Activated T-cell treated with anti-CD3 and anti-CD28 coated beads, Interleukin-2, amount 50 U/mL, for 48 hours (primary cell): ENCODE measurements around the gene FRS2.
"Not testable (repeated sequence)": the region's sequence is repeated elsewhere in the genome, so short reads cannot be mapped to it uniquely, and the experiment has no call there.

Source experiments
- DNase-seq, 2 experiments: peaks; one replicate each; pipeline ENCODE4 v3.0.0-alpha.2; 2020

Gene FRS2

DNA sequence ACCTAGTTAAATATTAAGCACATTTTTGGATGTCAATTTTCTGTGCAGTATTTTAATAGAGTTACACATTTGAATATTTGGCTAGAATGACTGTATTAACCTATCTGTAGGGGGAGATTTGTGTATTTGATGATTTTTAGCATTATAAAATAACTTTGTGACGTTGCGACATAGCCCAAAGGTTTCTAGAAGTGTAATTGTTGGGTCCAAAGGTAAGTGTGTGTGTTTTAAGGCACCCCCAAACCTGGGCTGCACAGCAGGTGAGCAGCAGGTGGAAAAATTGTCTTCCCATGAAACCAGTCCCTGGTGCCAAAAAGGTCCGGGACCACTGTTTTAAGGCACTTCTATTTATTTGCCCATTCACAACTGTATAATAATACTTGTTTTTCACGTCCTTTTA lies 118.3 kb downstream of the FRS2 start:
- DNase-seq, result no peak

DNA sequence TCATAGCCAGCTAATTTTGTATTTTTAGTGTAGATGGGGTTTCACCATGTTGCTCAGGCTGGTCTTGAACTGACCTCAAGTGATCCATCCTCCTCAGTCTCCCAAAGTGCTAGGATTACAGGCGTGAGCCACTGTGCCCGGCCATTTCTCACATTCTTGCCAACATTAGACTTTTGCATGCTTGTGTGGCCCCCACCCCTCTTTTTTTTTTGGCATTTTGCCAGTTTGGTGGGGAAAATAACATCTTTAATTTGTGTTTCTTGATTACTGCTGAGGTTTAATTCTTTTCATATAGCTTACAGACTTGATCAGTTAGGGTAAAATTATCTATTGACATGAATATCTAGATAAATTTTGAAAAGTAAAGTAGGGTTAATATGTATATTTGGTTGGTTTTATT lies 118.9 kb downstream of the FRS2 start:
- no peak for DNase-seq

DNA sequence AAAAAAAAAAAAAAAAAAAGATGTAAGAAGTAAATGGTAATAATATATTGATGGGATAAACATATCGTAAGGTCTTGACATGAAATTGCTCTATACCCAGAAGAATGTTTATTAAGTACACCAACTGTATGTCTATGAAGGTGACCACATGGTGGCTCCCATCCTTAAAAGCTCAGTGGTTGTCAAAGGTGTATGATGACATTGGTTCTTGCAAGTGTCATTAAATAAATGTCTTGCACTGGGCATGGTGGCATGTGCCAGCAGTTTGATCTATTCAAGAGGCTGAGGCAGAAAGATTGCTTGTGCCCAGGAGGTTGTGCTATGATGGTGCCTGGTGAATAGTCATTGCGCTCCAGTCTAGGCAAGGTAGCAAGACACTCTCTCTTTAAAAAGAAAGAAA lies 125.5 kb downstream of the FRS2 start:
- DNase-seq, result no peak

DNA sequence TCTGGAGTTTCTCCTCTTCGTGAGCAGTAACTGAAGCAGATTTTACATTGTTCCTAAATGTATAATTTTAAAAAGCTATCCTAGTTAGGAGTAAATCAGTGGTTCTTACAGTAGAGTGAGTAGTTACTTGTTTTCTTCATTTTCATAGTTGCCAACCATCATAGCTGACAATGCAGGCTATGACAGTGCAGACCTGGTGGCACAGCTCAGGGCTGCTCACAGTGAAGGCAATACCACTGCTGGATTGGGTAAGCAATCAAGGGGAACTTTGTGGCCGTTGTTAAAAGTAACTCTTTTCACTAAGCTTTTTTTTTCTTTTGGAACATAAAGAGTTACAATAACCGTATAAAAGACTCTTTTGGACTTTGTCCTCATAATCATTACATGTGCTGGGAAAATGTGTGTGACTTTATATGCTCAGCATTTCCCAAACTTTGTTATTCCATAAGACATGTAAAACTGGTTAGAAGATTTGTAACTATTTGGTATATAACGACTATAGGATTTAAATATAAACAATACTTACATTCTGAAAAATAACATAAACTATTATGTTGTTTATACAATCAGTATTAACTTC lies 128.1 kb downstream of the FRS2 start:
- no peak for DNase-seq

DNA sequence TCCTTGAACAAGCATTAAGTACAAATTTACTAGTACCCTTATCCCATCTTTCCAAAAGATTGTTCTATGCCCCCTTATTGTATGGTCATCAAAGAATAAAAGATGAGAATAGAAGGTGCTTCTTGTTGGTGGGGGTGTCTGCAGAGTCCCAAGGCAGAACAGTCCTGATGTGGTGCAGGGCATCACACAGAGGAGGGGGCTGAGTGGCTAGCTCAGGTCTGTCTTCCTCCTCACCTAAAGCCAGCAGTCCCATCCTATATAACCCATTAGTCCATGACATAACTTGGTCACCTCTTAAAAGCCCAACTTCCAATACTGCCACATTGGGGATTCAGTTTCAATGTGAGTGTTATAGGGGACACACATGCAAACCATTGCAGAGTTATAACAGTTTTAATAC lies 130.6 kb downstream of the FRS2 start:
- no peak for DNase-seq

DNA sequence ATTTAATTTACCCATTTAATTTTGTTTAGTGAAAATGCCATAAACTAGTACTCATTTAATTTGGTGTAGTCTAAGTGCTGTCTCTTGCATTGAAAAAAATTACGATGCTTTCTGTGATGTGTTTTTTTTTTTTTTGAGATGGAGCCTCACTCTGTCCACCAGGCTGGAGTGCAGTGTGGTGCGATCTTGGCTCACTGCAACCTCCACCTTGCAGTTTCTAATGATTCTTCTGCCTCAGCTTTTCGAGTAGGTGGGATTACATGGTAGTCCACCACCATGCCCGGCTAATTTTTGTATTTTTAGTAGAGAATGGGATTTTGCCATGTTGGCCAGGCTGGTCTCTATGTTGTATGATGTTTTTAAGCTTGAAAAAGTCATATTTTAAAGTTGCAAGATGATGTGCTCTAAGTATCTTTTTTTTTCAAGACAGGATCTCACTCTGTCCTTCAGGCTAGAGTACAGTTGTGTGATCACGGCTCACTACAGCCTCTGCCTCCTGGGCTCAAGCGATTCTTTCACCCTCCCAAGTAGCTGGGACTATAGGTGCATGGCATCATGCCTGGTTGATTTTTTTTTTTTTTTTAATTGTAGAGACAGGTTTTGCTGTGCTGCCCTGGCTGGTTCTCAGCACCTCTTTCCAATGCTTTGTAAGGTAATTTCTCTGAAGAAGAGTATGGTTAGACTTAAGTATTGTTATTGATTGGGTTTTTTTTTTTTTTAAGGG lies 131.9 kb downstream of the FRS2 start:
- no peak for DNase-seq

DNA sequence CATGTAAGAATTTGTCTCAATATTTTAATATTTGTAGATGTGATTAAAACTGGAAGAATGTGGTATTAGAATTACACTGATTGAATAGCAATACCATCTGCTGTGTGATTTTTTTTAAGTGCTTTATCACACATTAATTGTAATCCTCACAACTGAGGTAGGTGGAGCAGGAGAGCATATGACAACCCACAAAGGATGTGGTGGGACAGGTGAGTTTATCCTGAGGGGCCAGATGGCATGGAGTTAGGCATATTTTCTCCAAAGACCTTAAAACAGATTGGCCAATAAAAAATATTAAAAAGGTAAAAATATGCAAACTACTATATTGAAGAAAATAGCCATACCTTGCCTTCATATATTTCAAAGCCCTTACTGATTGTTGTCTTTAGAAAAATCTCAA lies 132.8 kb downstream of the FRS2 start:
- DNase-seq, result no peak

DNA sequence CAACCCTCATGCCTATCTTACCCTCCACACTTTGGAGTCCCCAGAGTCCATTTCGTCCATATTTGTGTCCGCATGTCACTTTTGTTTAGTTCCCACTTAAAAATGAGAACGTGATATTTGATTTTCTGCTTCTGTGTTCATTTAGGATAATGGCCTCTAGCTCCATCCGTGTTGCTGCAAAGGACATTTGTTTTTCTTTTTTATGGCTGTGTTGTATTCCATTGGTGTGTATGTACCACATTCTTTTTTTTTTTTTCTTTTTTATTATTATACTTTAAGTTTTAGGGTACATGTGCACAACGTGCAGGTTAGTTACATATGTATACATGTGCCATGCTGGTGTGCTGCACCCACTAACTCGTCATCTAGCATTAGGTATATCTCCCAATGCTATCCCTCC lies 133.4 kb downstream of the FRS2 start:
- not testable (repeated sequence) for DNase-seq

DNA sequence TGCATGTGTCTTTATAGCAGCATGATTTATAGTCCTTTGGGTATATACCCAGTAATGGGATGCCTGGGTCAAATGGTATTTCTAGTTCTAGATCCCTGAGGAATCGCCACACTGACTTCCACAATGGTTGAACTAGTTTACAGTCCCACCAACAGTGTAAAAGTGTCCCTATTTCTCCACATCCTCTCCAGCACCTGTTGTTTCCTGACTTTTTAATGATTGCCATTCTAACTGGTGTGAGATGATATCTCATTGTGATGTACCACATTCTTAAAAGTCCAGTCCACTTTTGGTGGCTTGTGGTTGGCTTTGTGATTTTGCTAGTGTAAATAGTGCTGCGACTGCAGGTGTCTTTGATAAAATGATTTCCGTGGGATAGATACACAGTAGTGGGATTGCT lies 134.1 kb downstream of the FRS2 start:
- not testable (repeated sequence) for DNase-seq

DNA sequence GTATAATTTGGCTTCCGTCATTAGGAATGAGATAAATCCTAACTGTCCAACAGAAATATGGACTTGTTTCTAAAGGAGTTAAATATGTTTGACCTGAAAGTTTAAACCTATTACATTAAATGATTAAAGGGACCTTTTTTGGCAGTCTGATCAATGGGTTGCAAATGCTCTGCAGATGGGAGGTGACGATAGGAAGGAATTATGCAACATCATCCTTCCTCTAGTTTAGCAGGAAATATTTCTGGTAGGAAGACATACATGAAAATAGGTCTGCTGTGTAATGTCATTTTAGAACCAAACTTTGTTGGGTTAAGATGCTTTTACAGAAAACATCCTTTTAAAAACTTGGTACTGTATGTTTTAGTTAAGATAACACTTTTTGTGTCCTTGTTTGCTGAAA lies 137.9 kb downstream of the FRS2 start:
- DNase-seq, result no peak

DNA sequence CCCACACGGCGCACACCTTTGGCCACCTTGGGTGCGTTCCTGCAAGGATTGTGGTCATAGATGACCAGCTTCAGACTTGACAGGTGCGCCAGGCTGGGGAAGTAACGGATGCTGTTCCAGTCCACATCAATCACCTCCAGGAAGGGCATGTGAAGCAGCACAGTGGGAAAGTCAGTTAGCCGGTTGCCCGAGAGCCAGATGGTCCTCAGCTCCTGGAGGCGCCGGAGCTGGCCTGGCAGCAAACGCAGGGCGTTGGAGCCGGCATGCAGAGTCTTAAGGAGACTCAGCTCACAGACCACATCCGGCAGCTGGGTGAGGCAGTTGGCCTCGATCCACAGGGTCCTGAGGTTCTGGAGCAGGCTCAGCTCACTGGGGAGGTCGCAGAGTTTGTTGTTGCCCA lies 139.9 kb downstream of the FRS2 start:
- no peak for DNase-seq

DNA sequence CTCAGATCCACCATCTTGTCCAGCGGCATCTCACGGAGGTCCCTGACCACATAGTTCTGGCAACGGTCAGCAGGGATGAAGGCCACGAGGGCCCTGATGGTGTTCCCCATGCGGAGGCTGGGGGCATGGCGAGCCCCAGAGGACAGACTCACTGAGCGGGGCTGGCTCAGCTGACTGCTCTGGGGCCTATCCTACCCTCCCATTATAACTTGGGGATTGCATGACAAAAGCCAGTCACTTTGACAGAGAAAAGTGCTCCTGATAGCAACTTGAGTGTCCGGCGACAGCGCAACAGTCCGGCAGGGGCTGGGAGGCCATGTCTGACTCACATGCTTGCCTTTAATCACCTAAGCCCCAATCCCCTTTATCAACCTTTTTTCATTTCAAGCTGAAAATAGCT lies 140.5 kb downstream of the FRS2 start, which contains the start of gene LRRC10:
Gene LRRC10, minus strand, starts transcription at position 179 of the 400 bp plus-strand sequence. Its CDS starts 69 bp downstream, at position 110.
- DNase-seq, result no peak

DNA sequence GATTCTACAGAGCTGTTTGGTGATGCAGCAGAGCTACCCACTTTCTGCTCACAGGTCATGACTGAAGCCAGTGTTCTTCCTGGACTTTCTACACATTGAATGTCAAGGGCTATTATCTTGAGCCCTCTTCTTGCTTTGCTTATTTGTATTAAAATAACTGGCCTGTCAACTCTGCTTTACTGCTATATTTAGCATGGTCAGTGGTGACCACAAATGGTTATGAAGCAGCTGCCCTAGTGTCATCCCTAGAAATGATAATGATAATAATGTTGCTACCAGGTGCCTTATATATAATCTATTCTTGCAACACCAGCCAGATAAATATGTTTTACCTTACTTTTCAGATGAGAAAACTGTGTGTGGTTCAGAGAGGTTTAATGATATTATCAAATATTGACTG lies 143.2 kb downstream of the FRS2 start:
- DNase-seq, result no peak

DNA sequence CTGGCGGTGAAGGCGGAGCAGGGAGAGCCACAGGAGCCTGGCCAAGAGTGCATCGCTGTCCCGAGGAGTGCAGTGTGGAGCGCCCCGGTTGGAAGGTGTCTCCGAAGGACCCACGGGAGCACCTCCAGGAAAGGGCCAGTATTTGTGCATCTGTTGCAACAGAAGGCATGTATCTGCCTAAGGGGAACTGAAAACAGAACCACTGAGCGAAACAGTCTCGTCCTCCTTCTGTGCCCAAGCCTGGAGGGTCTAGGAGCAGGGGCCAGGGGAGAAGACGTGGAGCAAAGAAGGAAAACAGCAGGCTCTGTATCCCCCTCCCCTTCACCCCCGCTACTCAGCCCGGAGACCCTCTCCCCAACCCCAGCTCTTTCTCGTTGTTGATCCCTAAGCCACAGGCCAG lies 145.8 kb downstream of the FRS2 start:
- DNase-seq, result no peak

DNA sequence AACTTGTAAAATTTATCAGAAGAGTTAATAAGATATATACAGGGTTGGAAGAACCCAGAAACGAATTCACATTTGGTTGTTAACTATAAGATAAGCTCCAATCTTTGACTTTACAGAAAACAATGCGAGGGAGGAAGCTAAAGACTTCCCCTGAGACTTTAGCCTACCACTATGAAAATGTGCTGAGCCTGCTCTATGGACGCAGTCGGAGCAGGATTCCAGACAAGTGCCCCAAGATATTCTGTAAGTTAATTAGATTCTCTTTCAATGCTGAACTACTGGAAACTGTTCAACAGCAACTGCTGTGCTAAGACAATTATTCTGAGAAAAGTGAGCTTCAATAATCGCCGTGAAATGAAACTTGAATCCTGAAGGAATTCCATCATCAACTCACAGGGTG lies 148.9 kb downstream of the FRS2 start:
- no peak for DNase-seq

DNA sequence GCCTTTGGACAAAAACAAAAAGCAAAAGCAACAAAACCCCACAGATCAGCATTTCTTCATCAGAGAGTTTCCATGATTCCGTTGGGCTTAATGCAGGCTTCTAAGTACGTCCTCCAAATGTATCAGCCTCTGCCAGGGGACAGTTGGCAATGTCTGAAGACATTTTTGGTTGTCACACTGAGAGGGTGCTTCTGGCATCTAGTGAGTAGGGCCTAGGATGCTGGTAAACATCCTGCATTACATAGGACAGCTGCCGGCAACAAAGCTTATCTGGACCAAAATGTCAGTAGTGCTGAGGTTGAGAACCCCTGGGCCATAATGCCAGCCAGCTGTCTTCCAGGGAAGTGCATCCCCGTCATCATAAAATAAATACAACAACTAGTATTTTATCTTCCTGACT lies 149.9 kb downstream of the FRS2 start:
- DNase-seq, result no peak

DNA sequence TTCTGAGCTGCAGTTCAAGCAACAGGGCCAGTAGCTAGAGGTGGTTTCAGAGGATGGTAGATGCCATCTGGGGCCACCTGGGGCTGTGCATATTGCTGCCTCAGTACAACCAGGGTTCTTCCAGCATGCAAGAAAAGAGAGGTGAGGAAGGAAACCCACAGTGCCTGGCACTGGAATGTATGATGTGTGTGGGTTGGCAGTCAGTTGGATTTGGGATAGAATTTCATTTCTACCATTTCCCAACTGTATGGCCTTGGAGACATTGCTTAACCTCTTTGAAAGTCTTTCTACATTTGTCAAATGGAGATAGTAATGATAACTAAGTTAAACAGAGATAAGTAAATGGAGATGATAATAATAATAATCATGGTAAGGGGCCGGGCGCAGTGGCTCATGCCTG lies 150.7 kb downstream of the FRS2 start:
- DNase-seq, result no peak

DNA sequence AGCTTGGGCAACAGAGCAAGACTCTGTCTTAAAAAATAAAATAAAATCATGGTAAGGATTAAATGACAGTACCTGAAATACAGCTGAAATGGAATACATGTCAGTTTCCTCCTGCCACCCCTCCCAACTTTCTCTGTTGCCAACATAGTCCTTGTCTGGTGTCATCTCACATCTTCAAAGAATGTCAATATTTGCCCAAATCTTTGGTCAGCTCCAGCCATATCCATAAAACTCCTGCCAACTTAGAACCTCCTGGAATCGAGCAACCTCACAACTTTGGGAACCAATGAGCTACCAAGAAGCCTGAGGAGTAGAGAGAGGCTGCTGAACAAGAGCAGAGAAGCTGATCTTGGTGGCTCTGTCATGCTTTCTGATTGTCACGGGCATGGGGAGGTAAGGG lies 151.4 kb downstream of the FRS2 start:
- no peak for DNase-seq

DNA sequence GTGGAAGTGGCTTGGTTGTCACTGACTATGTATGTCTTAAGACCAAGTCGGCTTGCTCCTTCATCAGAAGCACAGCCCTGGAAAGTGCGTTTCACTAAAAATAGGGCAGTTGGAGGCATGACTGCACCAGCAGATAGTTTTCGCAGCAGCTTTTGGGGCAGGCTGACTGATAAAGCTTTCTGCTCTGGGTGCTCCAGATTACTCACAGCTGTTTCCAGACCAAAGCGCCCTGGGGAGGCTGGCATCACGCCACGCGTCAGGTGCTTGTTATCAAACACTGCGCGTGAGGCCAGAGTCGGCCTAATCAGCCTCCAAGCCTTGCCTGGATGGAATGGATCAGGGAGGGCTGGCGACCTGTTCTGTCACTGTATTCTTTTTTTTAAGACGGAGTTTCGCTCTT lies 153.8 kb downstream of the FRS2 start:
- DNase-seq, result no peak

DNA sequence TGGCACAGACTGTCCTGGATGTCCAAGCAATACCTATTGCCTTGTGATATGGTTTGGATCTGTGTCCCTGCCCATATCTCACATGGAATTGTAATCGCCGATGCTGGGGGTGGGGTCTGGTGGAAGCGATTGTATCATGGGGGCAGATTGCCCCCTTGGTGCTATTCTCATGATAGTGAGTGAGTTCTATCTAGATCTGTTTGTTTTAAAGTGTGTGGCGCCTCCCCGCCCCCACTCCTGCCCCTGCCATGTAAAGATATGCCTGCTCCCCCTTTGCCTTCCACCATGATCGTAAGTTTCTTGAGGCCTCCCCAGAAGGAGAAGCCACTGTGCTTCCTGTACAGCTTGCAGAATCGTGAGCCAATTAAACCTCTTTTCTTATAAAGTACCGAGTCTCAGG lies 157.3 kb downstream of the FRS2 start:
- DNase-seq, result no peak
